ENCODE results near the gene PRKN. TPM values are rescaled to one million over a fixed set of nuclear protein-coding genes. Genes with fewer than 3 reads are reported as not detected.
"Not testable (repeated sequence)": the region's sequence is repeated elsewhere in the genome, so short reads cannot be mapped to it uniquely, and the experiment has no call there.

Gene PRKN
- total RNA-seq, 1 experiment from 2014 or later: not detected

- DNase-seq (ENCODE audit: low read depth): no peak
Measured at GRCh38 chr6:161355696-161356095, 1371.9 kb downstream of the PRKN start.

GRCh38 chr6:161354956-161355355 is 1372.6 kb downstream of the PRKN start:
- no peak for DNase-seq (ENCODE audit: low read depth)

GRCh38 chr6:161354276-161354840 is 1373.2 kb downstream of the PRKN start:
- DNase-seq (ENCODE audit: low read depth): no peak

GRCh38 chr6:161353208-161353613 is 1374.4 kb downstream of the PRKN start:
- DNase-seq (ENCODE audit: low read depth): peak; percentile 64

- DNase-seq (ENCODE audit: low read depth): no peak
Measured at GRCh38 chr6:161351858-161352257, 1375.7 kb downstream of the PRKN start.

- DNase-seq (ENCODE audit: low read depth): no peak
Measured at GRCh38 chr6:161349886-161350285, 1377.7 kb downstream of the PRKN start.

- no peak for DNase-seq (ENCODE audit: low read depth)
Measured at GRCh38 chr6:161348628-161348994, 1379.0 kb downstream of the PRKN start.

GRCh38 chr6:161347988-161348627 is 1379.5 kb downstream of the PRKN start:
- DNase-seq (ENCODE audit: low read depth): no peak

GRCh38 chr6:161347125-161347524 is 1380.4 kb downstream of the PRKN start:
- DNase-seq (ENCODE audit: low read depth): no peak

- DNase-seq (ENCODE audit: low read depth): no peak
Measured at GRCh38 chr6:161346717-161347116, 1380.8 kb downstream of the PRKN start.

- DNase-seq (ENCODE audit: low read depth): no peak
Measured at GRCh38 chr6:161344626-161345025, 1382.9 kb downstream of the PRKN start.

- no peak for DNase-seq (ENCODE audit: low read depth)
Measured at GRCh38 chr6:161342039-161342438, 1385.5 kb downstream of the PRKN start.

- DNase-seq (ENCODE audit: low read depth): no peak
Measured at GRCh38 chr6:161341638-161342037, 1385.9 kb downstream of the PRKN start.

- DNase-seq (ENCODE audit: low read depth): no peak
Measured at GRCh38 chr6:161338015-161338414, 1389.6 kb downstream of the PRKN start.

GRCh38 chr6:161336479-161336878 is 1391.1 kb downstream of the PRKN start:
- no peak for DNase-seq (ENCODE audit: low read depth)

GRCh38 chr6:161333410-161333809 is 1394.2 kb downstream of the PRKN start:
- DNase-seq (ENCODE audit: low read depth): no peak

- DNase-seq (ENCODE audit: low read depth): not testable (repeated sequence)
Measured at GRCh38 chr6:161331402-161332081, 1396.0 kb downstream of the PRKN start.

- peak; percentile 28 for DNase-seq (ENCODE audit: low read depth)
Measured at GRCh38 chr6:161327360-161327953, 1400.1 kb downstream of the PRKN start.

GRCh38 chr6:161319231-161319630 is 1408.3 kb downstream of the PRKN start:
- DNase-seq (ENCODE audit: low read depth): peak; percentile 22

GRCh38 chr6:161318456-161318855 is 1409.1 kb downstream of the PRKN start:
- peak; percentile 22 for DNase-seq (ENCODE audit: low read depth)

- DNase-seq (ENCODE audit: low read depth): no peak
Measured at GRCh38 chr6:161316531-161316930, 1411.0 kb downstream of the PRKN start.

GRCh38 chr6:161315246-161315917 is 1412.2 kb downstream of the PRKN start:
- not testable (repeated sequence) for DNase-seq (ENCODE audit: low read depth)
